Gastroesophageal sphincter (tissue), 4 donors: ENCODE results near the gene PPP1R13B. TPM values are rescaled to one million over a fixed set of nuclear protein-coding genes. Genes with fewer than 3 reads are reported as not detected.

Experiments
- ATAC-seq: fragments of 150-250 bp; one replicate; pipeline ENCODE4 v1.9.1; 2016; ENCODE audit warnings: mild to moderate bottlenecking, moderate library complexity
- H3K27ac ChIP-seq, 4 donors: fragments of 200-600 bp; sonication (generic) in 3 of 4; 1 replicate in 3 of 4; 2 replicates in 1 of 4; pipeline ENCODE4 v1.5.1; 2016 to 2019
- H3K27me3 ChIP-seq: fragments of 200-600 bp; sonication (generic); one replicate; pipeline ENCODE4 v1.5.1; 2019
- H3K36me3 ChIP-seq, 2 donors: fragments of 200-600 bp; sonication (generic); one replicate each; pipeline ENCODE4 v1.5.1; 2019; ENCODE audit warnings: control low read depth in 1 of 2
- H3K4me1 ChIP-seq, 3 donors: fragments of 200-600 bp; sonication (generic); 1 replicate in 2 of 3; 2 replicates in 1 of 3; pipeline ENCODE4 v1.5.1; 2016 to 2019; ENCODE audit warnings: control low read depth in 2 of 3
- H3K4me3 ChIP-seq, 2 donors: fragments of 200-600 bp; sonication (generic); one replicate each; pipeline ENCODE4 v1.5.1; 2019; ENCODE audit warnings: mild to moderate bottlenecking in 1 of 2, moderate library complexity in 1 of 2
- H3K9me3 ChIP-seq, 3 donors: fragments of 200-600 bp; sonication (generic); one replicate each; pipeline ENCODE4 v1.5.1; 2017 to 2019; ENCODE audit warnings: control low read depth in 2 of 3
- EP300 ChIP-seq: sonication (generic); formaldehyde crosslinking; IDR thresholded peaks from one replicate; pipeline ENCODE4 v1.6.1; 2017; ENCODE audit warnings: antibody characterized with exemption, mild to moderate bottlenecking
- POLR2A ChIP-seq, 2 donors: fragments of 450-650 bp; IDR thresholded peaks; one replicate each; pipeline ENCODE4 v1.6.1; 2017; ENCODE audit warnings: antibody characterized with exemption in 2 of 2, mild to moderate bottlenecking in 2 of 2, moderate library complexity in 1 of 2
- POLR2AphosphoS5 ChIP-seq: sonication (generic); formaldehyde crosslinking; IDR thresholded peaks from one replicate; pipeline ENCODE4 v1.6.1; 2017; ENCODE audit warnings: antibody characterized with exemption
- WGBS, 2 donors: methylation state at CpG; one replicate each; pipeline ENCODE4 v1.1.5; 2018; ENCODE audit warnings: low coverage in 1 of 2; 5-methylcytosine and 5-hydroxymethylcytosine counted together
- total RNA-seq, 4 donors: library from RNA; depleted of rRNA; stranded (reverse); fragments of >200 nt; gene quantifications; one replicate each; pipeline ENCODE4 v1.1.0, GENCODE V29; 2016
- TF ChIP-seq, protein P1 (sequence below), 4 experiments: fragments of 200-600 bp in 2 of 4; fragments of 450-650 bp in 2 of 4; sonication (generic) in 1 of 4; IDR thresholded peaks; one replicate each; pipeline ENCODE4 v1.5.1; 2017 to 2019; ENCODE audit warnings: antibody characterized with exemption in 4 of 4, mild to moderate bottlenecking in 2 of 4, moderate library complexity in 2 of 4

PPP1R13B gene
- total RNA-seq, 4 donors from 2014 or later, result 13.9 to 24.8 (median 17.5) TPM

DNA sequence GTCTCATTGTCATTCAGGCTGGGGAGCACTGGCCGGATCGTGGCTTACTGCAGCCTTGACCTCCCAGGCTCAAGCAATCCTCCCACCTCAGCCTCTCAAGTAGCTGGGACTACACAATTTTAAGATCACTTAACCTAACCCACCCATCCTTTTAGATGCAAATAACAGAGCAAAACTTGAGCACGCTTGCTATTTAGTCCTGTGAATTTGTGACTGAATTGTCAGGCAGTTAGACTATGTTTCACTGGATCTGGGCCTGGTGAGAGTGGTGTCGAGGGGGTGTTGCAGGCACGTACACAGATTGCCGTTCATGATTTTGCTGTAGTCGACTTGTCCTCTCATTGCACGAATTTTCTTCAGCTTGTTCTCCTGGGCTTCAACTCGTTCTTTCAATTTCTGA is 93.6 kb downstream of the PPP1R13B start:
- no peak for ATAC-seq
- Histone ChIP-seq H3K9me3 (no peaks in the 10 kb centered on the region), H3K4me3 (no peak overlapping the region), H3K27me3 (no peaks in the 10 kb centered on the region), H3K4me1 (no peaks in the 10 kb centered on the region), H3K27ac (no peak overlapping the region), H3K36me3 (peaks cover 0 to 44% of the 10 kb centered on the region in 2 donors)
- no peak for TF ChIP-seq EP300
- WGBS, 2 donors, result 71 to 85% methylated on average over 3 to 7 of the region's 9 CpGs

DNA sequence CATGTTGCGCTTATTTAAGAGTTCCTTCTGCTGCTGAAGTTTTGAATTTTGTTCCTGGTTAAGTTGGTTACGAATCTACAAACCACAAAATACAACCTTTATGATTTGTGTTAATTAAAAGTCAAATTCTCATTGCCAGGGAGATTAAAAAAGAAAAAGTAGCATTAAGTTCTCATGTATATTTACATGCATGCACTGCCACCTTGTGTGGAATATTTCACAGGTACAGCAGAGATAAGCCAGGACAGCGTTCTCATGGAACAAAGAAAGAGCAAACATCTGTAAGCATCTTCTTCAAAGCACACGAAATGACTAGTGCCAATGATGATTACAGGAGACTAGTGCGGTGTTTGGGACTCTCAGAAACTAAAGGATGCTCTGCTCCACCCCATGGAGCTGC is 97.5 kb downstream of the PPP1R13B start:
- Histone ChIP-seq H3K27me3 (no peaks in the 10 kb centered on the region), H3K36me3 (peaks cover 0 to 76% of the 10 kb centered on the region in 2 donors), H3K27ac (no peak overlapping the region), H3K4me3 (no peak overlapping the region), H3K9me3 (no peaks in the 10 kb centered on the region), H3K4me1 (no peaks in the 10 kb centered on the region)
- TF ChIP-seq EP300 (no peak), POLR2A (IDR thresholded peaks at IDR 0.05) (no peak), POLR2AphosphoS5 (no peak)
- TF ChIP-seq, protein P1, sequence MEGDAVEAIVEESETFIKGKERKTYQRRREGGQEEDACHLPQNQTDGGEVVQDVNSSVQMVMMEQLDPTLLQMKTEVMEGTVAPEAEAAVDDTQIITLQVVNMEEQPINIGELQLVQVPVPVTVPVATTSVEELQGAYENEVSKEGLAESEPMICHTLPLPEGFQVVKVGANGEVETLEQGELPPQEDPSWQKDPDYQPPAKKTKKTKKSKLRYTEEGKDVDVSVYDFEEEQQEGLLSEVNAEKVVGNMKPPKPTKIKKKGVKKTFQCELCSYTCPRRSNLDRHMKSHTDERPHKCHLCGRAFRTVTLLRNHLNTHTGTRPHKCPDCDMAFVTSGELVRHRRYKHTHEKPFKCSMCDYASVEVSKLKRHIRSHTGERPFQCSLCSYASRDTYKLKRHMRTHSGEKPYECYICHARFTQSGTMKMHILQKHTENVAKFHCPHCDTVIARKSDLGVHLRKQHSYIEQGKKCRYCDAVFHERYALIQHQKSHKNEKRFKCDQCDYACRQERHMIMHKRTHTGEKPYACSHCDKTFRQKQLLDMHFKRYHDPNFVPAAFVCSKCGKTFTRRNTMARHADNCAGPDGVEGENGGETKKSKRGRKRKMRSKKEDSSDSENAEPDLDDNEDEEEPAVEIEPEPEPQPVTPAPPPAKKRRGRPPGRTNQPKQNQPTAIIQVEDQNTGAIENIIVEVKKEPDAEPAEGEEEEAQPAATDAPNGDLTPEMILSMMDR (IDR thresholded peaks at IDR 0.05), result peak in 3 of 4 experiments; percentile 35 to 51 (median 37)
- no peak for ATAC-seq
- 69 to 84% methylated on average over 5 of the region's 5 CpGs for WGBS, 2 donors

DNA sequence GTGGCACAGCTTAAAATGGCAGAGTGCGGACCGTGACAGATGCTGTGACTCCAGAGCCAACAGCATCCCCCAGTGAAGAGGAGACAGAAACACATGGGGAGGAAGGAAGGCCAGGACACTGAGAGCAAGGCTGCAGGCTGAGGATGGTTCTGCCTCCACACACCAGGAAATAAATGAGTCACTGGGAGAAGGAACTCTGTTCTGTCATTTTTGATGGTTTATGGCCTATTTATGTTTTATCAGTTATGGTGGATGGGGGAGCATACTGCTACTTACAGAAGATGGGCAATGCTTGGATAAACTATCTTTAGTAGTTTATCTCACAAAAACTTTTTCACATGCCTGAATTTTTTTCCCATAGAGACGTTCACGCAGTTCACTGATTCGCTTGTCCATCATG is 97.9 kb downstream of the PPP1R13B start:
- Histone ChIP-seq H3K27ac (no peak overlapping the region), H3K4me3 (no peak overlapping the region), H3K27me3 (no peaks in the 10 kb centered on the region), H3K36me3 (peaks cover 0 to 80% of the 10 kb centered on the region in 2 donors), H3K9me3 (no peaks in the 10 kb centered on the region), H3K4me1 (no peaks in the 10 kb centered on the region)
- TF ChIP-seq EP300, result no peak
- no peak for TF ChIP-seq POLR2A (IDR thresholded peaks at IDR 0.05)
- TF ChIP-seq POLR2AphosphoS5, result no peak
- TF ChIP-seq, protein P1 (IDR thresholded peaks at IDR 0.05), result no peak
- 87 to 88% methylated on average over 5 of the region's 5 CpGs for WGBS, 2 donors
- no peak for ATAC-seq

- 93% methylated on average over 3 of the region's 5 CpGs; no CpG with 5 or more reads in 1 of the 2 donors for WGBS, 2 donors
- no peaks in the 10 kb centered on the region for H3K4me1 ChIP-seq
- ATAC-seq, result no peak
- H3K27ac ChIP-seq, result no peak overlapping the region
- peaks cover 0 to 84% of the 10 kb centered on the region in 2 donors for H3K36me3 ChIP-seq
- TF ChIP-seq POLR2A (IDR thresholded peaks at IDR 0.05), result no peak
- no peak for TF ChIP-seq EP300
- TF ChIP-seq, protein P1 (IDR thresholded peaks at IDR 0.05), result no peak
- no peak for TF ChIP-seq POLR2AphosphoS5
- H3K27me3 ChIP-seq, result no peaks in the 10 kb centered on the region
- H3K9me3 ChIP-seq, result no peaks in the 10 kb centered on the region
- H3K4me3 ChIP-seq, result no peak overlapping the region
These were observed 98.9 kb downstream of the PPP1R13B start for GRCh38 chr14:103748534-103748857.

- 88 to 90% methylated on average over 2 to 5 of the region's 10 CpGs for WGBS, 2 donors
- no peak overlapping the region for H3K27ac ChIP-seq
- H3K36me3 ChIP-seq, result peaks cover 0 to 74% of the 10 kb centered on the region in 2 donors
- no peak for ATAC-seq
- no peak overlapping the region for H3K4me3 ChIP-seq
- H3K9me3 ChIP-seq, result no peaks in the 10 kb centered on the region
- no peaks in the 10 kb centered on the region for H3K27me3 ChIP-seq
- no peak for TF ChIP-seq EP300
- TF ChIP-seq, protein P1 (IDR thresholded peaks at IDR 0.05), result no peak
- no peak for TF ChIP-seq POLR2AphosphoS5
- TF ChIP-seq POLR2A (IDR thresholded peaks at IDR 0.05), result no peak
- peaks cover 0 to 6% (median 0%) of the 10 kb centered on the region in 3 donors for H3K4me1 ChIP-seq
These were observed 100.7 kb downstream of the PPP1R13B start for GRCh38 chr14:103746701-103747100.
